Muscle of arm (tissue), 12 donors: ENCODE results near the gene RAB11FIP2. TPM values are rescaled to one million over a fixed set of nuclear protein-coding genes. Genes with fewer than 3 reads are reported as not detected.

Source experiments
- DNase-seq: peaks from one replicate; pipeline ENCODE4 v3.0.0-alpha.2; 2013
- polyA plus RNA-seq, 12 donors: library from polyadenylated mRNA; unstranded; fragments of 120-200 nt; gene quantifications; one replicate each; pipeline ENCODE4 v1.2.1, GENCODE V29; 2013; ENCODE audit not compliant: insufficient read length in 12 of 12

RAB11FIP2 gene
- polyA plus RNA-seq, 12 donors = 20.5 to 39.2 (median 22.1) TPM; not detected in 1

DNA sequence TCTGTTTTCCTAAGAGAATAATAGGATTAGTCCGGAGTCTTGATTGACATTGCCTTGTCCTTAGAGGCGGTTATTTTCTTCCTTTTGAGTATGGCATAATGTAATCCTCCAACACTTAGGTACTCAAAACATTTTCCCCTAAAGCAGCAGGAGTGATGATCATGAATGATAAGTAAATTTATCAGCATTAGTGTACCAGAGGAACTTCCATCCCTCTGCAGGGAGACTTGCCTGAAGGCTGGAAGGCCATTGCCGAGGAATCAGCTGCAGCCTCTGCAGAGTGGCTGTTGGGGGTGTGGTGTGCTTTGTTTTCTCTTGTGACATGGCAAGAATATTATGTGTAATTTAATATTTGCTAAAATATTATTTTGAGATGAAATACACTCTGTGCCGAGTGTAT is 56.8 kb downstream of the RAB11FIP2 start:
- no peak for DNase-seq

DNA sequence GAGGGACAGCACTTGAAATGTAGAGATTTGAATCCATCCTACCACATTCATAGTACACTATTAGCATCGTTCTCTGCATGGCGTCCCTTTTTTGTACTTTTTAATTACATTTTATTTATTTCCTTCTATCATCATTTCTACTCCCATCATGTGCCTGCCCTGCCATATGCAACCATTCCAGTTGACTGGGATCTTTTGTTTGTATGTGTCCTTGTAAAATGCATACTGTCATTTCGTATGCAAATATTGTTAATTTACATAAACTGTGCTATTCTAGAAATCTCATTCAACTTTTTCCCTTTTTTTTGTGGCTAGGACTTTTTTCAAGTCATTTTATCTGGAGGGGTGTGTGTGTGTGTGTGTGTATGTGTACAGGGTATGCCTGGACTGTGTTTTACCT is 57.9 kb downstream of the RAB11FIP2 start:
- no peak for DNase-seq

DNA sequence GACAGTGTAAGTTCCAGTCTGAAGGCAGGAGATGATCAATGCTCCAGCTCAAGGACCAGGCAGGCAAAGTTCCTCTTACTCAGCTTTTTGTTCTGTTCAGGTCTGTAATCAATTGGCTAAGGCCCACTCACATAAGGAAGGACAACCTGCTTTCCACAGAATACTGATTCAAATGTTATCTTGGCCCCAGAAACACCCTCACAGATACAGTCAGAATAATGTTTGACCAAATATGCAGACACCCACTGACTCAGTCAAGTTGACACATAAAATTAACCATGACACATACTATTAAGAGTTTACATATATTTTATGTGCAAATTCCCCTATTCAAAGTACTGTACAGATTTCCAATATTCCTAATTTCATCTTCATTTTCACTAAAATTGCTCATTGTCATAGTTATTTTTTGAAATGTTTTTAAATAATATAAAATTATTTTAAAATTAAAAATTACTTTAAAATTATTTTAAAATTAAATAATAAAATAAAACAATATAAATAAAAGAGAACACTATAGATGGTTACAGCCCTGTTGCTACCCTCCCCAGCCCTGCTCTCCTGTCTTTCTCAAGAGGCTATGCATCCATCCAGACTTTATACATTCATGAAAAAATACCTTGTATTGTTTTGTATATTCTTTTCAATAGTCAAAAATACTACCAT is 59.4 kb downstream of the RAB11FIP2 start:
- no peak for DNase-seq

DNA sequence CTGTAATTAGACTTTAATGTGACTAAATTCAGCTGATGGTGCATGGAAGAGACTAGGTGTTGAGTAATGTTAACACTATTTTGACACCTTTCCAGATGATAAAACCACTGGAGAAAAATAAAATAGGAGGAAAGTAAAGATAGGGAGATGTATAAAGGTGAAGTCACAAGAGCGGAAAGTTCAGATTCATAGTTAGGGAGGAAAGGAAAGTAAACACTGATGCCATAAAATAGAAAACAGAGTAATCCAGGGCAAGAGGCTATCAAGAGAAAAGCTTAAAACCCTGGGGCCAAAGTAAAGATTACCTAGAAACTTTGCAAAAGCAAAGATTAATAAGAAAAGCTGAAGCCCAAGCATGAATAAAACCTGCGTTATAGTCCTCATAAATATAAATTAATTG is 62.8 kb downstream of the RAB11FIP2 start:
- DNase-seq = no peak

DNA sequence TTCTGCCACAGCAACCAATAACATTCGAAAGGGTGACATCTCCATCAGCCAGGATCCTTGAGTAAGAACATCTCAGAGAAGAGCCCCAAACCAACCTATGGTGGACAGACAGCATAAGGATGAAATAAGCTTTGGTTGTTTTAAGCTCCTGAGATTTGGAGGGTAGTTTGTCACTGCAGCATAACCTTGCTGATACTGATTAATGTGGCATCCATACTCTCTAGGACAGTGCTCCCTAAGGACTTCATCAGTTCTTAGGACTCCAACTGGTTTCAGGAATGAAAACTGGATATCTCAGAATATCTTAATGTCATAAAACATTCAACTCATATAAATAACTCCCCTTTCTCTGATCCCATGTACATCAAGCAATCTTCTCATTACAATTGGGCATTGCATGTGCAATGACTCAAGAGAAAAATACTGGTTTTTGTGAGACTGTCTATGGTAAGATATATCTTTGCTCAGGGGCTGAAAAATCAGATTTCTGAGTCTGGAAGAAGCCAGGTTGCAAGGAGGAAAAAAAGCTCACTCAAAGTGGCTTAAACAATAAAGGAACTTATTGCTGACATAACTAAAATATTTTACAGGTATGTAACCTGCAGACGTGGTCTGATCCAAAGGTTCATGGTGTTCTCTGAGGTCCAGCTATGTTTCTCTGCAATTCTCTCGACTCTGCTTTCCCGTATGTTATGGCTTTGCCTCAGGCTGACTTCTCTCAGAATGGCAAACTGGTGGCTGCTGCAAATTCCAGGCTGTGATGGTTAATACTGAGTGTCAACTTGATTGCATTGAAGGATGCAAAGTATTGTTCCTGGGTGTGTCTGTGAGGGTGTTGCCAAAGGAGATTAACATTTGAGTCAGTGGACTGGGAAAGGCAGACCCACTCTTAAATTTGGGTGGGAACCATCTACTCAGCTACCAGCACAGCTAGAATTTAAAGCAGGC is 65.7 kb downstream of the RAB11FIP2 start:
- DNase-seq = no peak

DNA sequence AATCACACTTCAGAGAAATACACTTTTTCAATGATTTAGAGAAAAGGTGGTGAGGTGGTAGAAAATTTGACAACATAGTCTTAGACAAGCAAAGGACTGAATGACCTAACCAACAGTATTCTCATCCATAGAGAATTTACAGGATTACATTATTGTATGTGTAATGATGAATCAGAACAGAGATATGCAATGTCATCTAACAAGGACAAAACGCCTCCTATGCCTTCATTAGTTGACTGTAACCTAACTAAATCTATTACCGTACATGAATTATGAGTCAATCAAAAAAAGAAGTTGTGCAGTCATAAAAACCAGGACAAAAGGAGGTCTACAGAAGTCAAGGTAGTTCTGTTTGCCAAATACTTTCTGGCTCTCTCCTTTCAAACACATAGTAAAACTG is 66.5 kb downstream of the RAB11FIP2 start:
- DNase-seq = no peak

DNA sequence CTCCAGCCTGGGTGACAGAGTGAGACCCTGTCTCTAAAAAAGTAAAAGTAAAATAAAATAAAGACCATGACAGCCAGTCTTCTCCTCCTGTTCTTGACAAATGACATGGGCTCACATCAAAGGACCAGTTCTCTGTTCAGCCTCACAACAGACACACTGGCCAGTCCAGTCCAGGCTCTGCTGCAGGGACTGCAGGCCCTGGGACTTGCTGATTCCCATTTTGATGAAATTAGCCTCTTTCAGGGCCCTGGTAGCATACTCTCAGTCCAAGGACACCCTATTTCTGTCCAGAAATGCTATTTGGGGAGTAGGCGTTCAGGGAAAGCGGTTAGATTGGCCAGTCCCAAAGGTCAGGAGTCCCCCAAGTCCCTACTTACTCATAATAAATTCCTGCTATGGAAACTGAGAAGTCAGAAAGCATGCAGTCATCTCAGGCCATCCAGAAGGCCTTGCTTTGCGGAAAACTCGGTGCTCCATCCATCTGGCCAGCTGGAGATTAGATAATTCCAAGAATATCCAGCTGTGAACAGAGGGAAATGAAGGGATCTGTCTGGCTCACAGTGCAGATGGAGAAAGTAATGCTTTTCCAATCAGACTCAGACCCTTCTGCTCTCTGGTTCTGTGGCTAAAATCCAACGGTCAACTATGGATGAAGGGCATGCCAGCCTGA is 74.4 kb downstream of the RAB11FIP2 start:
- DNase-seq = peak; percentile 89

DNA sequence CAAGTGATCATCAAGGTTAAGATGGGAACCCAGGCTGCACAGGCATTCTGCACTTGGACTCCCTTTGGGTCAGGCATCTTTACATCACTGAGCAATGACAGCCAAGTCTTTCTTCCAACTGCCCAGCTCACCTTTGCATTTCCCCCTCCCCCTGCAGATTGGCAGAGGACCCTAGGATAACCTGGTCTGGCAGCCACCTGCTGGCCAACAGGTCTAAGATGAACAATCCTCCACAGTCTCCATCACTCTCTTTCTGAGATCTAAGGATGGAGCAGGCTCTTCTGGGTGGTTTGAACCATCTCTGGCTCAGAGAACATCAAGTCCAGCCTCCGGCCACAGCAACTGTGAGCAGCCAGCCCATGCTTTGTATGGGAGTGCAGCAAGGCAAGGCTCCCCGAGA is 75.8 kb downstream of the RAB11FIP2 start:
- no peak for DNase-seq

DNA sequence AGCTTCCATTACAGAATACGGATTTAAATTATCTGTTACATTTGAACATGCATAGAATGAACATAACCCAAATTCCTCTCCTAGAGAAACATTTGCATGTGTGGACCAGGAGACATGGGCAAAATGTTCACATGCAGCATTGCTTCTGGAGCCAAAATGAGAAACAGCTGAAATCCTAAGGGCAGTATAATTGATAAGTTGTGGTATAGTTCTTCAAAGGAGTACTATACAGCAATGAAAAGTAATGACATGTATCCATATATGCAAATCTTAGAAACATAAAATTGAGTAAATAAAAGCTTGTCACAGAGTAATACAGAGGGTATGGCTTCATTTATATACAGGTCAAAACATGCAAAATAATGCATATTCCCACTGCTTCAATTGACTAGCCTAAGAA is 77.1 kb downstream of the RAB11FIP2 start:
- DNase-seq = no peak

DNA sequence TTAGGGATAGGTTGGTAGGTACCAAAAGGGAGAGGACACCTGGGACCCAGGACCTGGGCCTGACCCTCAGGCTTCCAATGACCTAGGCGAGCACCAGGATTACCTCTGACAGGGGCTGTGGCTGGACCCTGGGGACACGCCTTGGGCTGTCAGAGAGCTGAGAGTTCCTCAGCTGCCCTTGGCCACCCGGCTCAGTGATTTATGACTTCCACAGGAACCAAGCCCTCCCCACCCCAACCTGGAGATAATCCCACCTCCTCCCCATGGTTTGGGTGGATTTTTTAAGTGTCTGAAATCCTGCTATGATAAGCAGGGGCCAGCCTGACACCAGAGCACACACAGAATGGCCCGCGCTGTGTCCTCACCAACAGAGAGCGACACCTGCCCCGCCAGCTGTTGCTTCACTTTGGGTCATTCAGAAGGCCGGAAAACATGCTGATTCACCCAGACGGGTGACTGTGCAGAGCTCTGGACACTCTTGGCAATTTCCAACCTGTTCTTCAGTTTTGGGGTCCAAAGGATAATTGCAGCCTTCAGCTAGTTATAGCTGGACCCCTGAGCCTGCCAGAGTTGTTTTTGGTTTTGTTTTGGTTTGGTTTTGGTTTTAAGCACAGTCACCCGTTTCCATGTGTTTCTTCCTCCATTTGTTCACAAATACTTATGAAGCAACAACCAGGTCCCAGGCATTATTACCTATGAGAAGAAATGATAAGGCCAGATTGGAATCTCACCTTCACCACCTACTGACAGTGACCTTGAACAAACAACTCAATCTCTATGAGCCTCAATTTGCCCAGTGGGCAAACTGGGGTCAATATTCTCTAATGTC is 78.2 kb downstream of the RAB11FIP2 start:
- DNase-seq = no peak

DNA sequence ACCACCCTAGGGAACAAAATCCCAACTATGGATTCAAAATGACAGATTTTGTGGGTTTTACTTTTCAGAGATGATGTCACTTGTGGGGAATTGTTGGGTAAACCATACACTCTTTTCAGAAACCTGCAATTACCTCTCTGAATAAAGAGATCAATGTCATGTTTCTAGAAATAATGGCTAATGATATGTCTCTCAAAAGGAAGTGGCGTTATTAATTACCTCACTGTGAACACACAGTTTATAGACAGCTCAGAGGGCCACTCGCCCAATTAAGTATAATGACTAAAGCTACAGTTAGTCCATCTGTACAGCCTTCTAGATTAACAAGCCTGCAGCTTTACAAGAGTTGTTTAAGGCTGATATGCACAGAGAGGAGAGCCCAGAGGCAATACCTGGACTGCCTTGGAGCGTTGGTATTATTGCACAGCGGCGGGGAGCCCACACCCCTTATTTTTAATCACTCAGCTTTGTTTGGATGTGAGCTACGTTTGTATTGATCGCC is 79.5 kb downstream of the RAB11FIP2 start:
- no peak for DNase-seq

DNA sequence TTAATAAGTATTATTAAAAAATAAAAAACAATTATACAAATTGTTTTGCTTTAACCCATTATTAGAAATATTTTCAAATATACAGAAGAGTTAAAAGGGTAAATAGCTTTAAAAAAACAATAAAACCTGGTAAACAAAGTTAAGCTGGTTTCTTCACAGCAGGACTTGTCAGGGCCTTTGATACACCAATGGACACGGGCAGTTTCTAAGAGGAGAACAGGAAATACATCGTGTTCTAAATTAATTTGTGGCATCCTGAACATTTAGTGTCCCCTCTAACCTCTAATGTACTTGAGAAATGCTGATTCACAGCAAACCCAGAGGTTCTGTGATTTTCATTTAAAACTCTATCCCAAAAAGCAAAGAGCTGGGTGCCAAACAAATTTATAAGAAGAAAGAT is 80.8 kb downstream of the RAB11FIP2 start:
- DNase-seq = no peak

DNA sequence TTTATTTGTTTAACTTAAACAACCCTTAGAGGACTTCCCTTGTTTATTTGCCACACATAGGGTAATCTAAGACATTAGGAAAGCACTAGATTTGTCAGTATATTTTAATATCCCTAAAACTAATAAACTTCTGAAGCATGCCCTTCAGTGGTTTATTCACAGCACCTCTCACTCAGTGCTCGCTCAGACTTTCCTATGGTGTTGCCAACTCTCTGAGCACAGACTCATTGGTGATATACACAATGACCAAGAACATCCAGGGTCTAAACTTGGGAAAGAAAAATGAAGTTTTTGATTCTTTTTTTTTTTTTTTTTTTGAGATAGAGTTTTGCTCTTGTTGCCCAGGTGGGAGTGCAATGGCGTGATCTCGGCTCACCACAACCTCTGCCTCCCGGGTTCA is 82.2 kb downstream of the RAB11FIP2 start:
- peak; percentile 29 for DNase-seq

DNA sequence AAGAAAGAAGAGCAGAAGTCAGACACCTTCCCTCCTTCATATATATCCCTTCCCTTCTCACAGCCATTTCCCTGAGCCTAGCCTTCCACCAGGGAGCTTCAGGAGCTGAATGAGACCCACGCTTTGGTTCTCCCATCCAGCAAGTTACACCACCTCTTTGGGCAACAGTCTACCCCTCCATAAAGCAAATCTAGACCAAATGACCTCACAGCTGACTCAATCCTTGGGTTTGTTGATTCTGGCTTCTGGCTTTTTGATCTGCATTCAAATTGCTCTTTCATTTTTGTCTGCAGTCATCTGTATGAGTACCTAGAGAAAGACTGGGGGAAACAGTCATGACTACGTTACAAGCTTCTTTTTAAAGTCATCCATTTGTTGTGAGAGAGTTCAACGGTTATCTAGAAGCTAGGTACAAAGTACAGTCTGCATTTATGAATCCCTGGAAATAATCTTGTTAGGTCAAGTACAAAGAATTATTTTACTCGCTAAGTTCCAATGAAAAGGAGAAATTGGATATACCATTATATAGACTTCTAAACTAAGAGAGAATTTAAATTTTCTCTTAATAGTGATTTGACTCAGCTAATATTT is 86.3 kb downstream of the RAB11FIP2 start:
- DNase-seq = no peak

DNA sequence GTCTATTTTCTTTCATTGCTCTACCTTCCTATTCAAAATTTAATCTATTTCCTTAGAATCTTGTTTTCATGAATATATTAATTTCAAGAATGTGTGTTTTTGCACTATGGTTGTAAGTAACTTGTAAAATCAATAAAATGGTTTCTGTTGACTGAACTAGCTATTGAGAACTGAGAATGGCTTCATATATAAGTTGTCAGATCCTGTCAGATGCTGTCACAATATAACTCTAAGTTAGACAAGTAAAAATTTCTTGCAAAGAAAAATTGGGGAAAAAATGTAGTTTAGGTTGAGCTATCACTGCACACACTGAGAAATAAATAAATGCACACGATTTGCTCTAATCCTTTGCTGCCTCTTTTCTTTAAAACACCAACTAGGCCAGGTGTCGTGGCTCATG is 89.8 kb downstream of the RAB11FIP2 start:
- no peak for DNase-seq

DNA sequence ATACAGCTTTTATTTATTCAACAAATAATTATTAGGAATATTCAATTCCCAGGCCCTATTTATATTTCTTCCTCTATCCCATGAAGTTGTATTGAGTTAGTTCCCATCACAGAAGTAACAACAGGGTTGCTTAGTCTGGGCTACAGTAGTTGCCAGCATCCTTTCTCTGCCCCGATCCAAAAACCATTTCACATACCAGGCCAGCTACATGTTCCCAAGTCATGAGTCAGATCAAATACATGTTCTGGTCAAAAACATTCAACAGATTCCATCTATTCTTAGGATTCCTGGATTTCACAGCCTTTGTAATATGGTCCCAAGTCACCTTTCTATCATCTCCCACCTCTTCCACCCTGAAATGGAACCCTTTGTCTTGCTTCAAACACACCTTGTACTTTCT is 91.6 kb downstream of the RAB11FIP2 start:
- DNase-seq = no peak
